Activated CD8-positive, alpha-beta memory T cell treated with anti-CD3 and anti-CD28 coated beads, Interleukin-2, amount 50 U/mL, for 24 hours (primary cell): Measurements from ENCODE around the gene ITGAL.
A peak's percentile ranks its signal among the peaks of the same experiment; 100 is the strongest.
"Not testable (repeated sequence)": the region's sequence is repeated elsewhere in the genome, so short reads cannot be mapped to it uniquely, and the experiment has no call there.

Source experiments
- DNase-seq: peaks from one replicate; pipeline ENCODE4 v3.0.0-alpha.2; 2020; ENCODE audit errors: extremely low read depth

ITGAL gene

DNA sequence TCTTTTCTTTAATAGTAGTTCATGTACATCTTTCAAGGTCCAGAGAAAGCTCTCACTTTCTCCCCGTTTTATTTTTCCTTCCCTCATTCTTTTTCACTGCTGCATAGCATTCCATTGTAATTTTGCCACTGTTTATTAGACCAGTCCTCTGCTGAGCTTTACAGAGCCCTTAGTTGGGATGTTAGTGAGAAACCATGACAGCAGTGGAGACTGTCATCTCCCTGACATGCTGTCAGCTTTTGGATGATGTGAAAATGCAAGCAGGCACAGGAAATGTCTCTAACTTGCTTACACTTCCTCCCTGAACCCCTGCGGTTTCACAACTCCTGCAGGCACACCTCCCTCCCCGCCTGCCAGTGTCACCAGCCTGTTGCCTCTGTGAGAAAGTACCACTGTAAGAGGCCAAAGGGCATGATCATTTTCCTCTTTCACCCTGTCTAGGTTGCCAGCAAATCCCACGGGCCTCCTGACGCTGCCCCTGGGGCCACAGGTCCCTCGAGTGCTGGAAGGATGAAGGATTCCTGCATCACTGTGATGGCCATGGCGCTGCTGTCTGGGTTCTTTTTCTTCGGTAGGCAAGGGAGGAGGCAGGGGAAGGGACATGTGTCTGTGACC, at the start of gene ITGAL:
ITGAL (plus strand) TSS at position 415 of the 615 bp plus-strand sequence; CDS start at position 511, 96 bp downstream.
- DNase-seq, result peak; percentile 66

DNA sequence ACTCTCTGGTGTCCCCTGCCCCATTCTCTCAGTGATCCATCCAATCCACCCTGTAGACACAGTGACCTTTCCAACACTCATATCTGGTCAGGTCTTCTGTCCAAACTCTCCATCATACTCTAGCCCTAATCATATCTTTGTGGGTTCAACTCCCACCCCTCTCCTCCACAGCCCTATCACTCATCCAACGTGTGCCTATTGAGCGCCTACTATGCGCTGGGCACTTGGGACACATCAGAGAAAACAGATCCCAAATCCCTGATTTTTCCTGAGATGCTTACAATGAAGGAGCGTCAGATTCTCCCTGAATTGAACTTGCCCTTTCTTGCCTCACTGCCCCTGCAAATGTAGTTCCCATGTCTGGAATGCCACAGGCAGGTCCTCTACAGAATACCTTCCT, 44.5 kb upstream of the ITGAL start:
- no peak for DNase-seq

DNA sequence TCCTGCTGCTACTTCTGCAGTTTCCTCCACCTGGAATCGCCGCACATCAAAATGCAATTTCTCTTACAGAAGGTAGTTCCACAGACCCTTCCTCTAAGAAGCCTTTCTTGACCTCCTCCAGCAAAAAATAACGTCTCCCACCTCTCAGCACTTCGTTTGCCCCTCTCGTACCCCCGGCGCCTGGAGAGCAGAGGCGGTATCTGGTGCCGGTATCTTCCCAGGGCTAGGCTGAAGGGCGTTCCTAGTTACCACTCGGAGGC, 43.2 kb upstream of the ITGAL start:
- no peak for DNase-seq

- peak; percentile 94 for DNase-seq
These were observed 42.7 kb upstream of the ITGAL start, which contains the start of gene DCTPP1 for GRCh38 chr16:30429678-30430427. Gene DCTPP1, minus strand, starts transcription at chr16:30430030. Its CDS starts 50 bp downstream, at chr16:30429980.

GRCh38 chr16:30430428-30430970, 42.0 kb upstream of the ITGAL start:
- DNase-seq, result no peak

DNA sequence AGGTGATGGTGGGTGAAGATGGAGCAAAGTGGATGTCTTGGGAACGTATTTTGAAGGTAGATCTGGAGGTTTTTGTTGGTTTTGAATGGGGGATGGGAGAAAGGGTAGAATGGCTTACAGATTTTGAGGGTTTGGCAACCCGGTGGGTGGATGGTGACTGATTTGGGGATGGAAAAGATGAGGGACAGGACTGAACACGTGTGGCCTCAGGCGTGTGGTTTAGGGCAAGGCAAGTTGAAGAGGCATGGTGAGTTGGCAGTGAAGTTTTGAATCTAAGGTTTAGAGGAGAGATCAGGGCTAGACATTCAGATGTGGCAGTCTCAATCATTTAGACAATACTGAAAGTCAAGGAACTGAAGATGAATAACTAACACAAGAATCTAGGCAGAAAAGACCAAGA, 37.7 kb upstream of the ITGAL start:
- DNase-seq, result no peak

DNA sequence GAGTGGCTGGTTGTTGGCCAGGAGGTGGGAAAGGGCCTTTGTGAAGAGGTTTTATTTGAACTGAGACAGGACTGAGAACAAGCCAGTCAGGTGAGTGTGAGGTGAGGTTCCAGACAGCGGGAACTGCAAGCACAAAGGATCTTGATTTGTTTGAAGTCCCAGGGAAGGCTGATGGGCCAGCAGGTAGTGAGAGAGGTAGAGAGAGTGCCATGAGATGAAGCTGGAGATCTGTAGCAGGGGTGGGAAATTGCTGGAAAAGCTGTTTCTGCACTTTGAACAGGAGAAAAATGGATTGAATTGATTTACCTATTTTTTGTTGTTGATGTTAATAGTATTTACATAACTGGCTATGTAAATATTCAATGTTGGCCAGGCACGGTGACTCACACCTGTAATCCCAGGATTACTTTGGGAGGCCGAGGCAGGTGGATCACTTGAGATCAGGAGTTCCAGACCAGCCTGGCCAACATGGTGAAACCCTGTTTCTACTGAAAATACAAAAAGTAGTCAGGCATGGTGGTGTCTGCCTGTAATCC, 35.0 kb upstream of the ITGAL start:
- no peak for DNase-seq

DNA sequence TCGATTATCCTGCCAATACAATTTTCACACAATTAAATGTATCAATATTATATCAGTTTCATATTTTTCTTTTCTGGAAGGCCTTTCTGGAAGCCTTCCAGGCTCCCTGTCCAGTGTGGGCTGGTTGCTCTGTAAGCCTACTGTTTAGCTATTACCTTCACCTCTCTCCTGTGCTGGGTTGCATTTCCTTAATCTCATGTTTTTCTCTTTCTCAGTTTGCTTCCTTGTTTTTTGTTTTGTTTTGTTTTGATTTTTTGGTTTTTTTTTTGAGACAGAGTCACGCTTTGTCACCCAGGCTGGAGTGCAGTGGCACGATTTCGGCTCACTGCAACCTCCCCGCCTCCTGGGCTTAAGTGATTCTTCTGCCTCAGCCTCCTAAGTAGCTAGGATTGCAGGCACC, 33.7 kb upstream of the ITGAL start:
- DNase-seq, result no peak

GRCh38 chr16:30439720-30440348, 32.7 kb upstream of the ITGAL start:
- DNase-seq, result no peak

DNA sequence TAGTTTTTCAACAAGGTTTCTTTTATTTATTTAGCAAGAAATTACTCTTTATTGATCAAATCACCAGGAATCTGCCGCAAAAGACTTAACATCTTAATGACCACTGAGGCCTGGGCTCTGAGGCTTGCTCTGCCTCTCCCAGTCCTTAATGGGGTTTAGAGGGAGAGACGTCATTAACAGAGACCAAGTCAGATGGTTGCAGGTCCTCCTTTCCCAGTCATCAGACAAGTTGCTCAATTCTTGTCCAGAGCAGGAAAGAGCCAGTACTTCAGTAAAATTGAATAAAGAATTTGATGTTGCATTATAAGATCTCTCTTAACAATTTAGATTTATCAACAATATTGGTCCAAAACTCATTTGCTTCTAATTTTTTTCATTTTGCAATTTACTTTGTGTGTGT, 28.9 kb upstream of the ITGAL start:
- no peak for DNase-seq

GRCh38 chr16:30444231-30445148, 28.1 kb upstream of the ITGAL start:
- no peak for DNase-seq

DNA sequence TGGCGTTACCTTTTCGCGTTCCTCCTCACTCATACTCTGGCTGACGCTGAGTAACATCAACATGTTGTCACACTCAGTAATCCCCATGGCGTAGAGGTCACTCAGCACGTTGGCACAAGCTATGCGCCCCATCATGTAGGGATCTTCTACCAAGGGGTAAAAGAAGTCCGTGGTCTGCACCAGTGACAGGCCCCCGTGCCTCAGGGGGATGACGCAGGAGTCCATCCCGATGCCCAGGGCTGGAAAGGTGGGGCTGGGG, 27.5 kb upstream of the ITGAL start:
- DNase-seq, result no peak

DNA sequence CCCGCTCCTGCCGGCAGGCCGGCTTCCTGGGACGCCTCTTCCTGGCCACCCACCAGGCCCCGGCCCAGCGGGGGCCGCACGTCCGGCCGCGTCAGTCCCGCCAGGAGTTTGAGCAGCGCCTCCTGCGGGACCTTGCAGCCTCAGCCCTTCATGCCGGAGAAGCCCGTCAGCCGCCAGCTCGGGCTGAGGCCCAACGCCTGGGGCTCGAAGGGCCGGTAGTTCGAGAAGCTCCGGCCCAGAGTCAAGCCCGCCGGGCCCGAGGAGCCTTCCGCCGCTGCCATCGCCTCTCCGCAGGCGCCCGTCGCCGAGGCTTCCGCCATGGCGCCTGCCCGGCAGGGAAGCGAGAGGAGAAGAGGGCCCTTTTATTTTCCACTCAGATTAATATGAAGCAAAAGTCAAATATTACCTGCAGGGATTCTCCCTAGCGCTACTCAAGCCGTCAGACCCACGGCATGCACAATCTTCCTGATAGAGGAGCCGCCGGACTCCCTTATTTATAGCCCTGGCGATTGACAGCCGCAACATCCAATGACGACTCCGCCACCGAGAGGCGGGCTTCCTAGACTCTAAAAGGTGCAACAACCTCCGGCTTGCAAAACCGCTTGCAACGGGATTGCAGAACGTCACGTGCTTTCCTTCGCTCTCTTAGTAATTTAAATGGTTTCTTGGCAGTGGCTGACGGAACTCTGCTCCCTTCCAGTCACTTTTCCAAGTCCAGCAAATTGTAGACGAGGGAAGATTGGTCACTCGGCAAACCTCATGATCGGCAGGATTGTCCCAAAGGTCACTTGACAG, 26.9 kb upstream of the ITGAL start, which contains the start of gene SEPHS2:
SEPHS2 (minus strand) TSS at position 467 of the 795 bp plus-strand sequence; CDS start at position 320, 147 bp downstream.
- DNase-seq, result peak; percentile 93

DNA sequence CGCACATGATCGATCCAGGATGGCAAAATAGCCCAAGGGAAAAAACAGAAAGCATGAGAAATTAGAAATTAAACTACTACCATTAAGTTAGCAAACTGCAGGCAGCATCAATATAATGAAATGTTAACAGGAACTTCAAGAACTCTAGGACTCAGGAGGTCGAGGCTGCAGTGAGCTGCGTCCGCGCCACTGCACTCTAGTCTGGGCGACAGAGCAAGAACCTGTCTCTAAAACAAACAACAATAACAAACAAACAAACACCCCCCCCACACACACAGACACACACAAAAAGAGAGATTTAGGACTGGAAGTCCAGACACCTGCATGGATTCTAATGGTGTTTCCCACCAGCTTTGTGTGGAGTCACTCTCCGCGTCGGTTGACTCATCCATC, 26.3 kb upstream of the ITGAL start:
- no peak for DNase-seq

- DNase-seq, result no peak
These were observed 24.9 kb upstream of the ITGAL start for GRCh38 chr16:30447512-30448226.

DNA sequence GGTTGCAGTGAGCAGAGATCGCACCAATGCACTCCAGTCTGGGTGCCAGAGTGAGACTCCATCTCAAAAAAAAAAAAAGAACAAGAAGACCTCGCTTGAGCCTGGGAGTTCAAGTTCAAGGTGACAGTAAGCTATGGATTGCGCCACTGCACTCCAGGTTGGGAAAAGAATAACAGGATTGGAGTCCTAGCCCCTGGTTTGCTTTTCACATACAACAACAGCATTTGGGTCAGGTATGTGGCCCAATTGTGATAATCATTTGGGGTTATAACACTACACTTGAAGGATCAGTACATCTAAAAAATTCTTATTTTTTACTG, 23.5 kb upstream of the ITGAL start:
- no peak for DNase-seq

DNA sequence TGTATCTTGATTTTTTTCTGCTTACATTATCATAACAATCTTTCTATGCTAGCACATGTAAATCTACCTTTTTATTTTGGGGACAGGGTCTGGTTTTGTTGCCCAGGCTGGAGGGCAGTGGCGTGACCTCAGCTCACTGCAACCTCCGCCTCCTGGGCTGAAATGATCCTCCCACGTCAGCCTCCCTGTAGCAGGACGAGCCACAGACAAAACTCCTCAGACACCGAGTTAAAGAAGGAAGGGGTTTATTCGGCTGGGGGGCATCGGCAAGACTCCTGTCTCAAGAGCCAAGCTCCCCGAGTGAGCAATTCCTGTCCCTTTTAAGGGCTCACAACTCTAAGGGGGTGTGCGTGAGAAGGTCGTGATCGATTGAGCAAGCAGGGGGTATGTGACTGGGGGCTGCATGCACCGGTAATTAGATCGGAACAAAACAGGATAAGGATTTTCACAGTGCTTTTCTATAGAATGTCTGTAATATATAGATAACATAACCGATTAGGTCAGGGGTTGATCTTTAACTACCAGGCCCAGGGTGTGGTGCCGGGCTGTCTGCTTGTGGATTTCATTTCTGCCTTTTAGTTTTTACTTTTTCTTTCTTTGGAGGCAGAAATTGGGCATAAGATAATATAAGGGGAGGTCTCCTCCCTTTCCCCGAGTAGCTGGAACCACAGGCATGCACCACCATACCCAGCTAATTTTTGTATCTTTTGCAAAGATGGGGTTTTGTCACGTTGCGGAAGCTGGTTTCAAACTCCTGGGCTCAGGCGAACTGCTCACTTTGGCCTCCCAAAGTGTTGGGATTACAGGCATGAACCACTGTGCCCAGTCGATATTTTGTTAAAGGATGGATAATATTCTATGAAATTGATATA, 19.6 kb upstream of the ITGAL start:
- DNase-seq, result not testable (repeated sequence)

DNA sequence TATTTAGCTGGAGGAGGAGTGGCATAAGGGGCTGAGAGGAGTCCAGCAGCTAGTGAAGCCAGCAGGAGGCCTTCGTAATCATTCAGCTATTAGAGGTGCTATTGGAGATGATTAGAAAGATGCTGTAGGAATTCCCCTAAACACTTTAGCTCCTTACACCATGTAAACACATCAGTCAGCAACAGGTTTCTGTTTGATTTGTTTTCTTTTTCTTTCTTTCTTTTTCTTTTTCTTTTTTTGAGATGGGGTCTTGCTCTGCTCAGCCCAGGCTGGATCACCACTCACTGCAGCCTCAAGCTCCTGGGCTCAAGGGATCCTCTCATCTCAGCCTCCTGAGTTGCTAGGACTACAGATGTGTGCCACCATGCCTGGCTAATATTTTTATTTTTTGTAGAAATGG, 16.2 kb upstream of the ITGAL start:
- DNase-seq, result no peak

DNA sequence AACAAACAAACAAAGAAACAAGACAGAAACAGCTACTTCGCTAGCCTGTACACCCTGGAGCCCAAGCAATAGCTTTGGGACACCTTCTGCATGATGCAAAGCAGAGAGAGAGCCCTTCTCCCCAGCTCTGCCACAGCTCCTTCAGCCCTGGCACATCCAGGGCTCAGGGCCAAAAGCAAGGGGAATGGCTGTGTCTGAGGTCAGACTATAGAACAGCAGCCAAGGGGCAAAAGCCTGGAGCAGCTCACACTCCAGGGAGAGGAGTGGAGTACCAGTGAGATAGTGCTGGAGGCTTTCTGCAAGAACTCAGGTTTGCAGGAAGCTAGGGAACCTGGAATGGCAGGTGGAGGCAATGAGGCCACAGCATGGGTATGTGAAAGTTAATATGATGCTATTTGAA, 15.3 kb upstream of the ITGAL start:
- DNase-seq, result no peak
